HG03432 (cell line): Measurements from ENCODE around the gene HPGDS.
"Not testable (repeated sequence)": the region's sequence is repeated elsewhere in the genome, so short reads cannot be mapped to it uniquely, and the experiment has no call there.

Source experiments
- ATAC-seq: cut with Tn5 transposase; IDR thresholded peaks from one replicate; pipeline ENCODE4 v1.9.1; 2021; ENCODE audit warnings: mild to moderate bottlenecking, moderate library complexity; ENCODE audit not compliant: unreplicated experiment

Gene HPGDS

DNA sequence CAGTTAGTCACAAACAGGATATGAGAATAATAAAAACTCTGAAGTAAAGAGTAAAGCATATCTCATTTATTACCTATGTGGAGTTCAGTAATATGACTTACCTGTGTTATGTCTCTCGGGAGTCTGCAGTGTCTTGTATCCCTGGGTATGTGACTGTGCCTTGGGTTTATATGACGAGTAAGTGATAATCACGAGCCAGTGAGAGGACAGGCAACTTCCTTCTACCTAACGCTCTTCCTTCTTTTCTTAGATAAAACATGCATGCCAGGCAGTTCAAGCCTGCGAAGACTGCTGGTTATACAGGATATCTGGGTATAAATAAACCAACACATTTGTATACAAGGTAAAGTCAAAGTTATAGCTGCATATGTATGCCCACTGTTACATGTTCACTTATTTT is at the start of gene HPGDS:
Gene HPGDS, minus strand, starts transcription at position 143 of the 400 bp plus-strand sequence. CDS start 8,207 bp downstream, outside the sequence.
- ATAC-seq: no peak

DNA sequence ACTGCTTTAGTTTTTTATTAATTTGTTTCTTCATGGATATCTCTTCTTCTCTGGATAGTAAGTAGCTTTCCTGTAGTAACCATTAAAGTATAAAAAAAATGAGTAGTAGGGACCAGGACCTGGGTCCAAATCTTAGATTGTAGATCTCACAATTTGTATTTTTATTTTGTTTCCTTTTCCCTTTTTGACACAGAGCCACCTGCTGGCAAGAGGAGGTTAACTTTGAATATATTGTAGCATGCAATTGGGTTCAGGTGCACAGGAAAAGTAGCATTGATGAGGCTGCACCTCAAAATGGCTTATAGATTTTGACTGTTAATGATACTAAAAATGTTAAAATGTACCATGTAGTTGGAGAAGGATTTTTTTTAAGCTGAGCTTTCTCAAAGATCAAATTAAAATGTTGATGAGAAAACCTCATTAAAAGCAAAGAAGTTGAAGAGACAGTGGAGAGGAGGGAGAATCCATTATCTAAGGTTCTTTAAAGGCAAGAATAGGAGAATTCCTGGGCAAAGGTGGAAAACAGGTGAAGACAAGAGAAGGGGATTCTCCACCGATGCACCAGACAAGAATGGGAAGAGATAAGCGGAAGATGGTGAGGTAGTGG is 48.3 kb upstream of the HPGDS start:
- peak; percentile 50 for ATAC-seq

DNA sequence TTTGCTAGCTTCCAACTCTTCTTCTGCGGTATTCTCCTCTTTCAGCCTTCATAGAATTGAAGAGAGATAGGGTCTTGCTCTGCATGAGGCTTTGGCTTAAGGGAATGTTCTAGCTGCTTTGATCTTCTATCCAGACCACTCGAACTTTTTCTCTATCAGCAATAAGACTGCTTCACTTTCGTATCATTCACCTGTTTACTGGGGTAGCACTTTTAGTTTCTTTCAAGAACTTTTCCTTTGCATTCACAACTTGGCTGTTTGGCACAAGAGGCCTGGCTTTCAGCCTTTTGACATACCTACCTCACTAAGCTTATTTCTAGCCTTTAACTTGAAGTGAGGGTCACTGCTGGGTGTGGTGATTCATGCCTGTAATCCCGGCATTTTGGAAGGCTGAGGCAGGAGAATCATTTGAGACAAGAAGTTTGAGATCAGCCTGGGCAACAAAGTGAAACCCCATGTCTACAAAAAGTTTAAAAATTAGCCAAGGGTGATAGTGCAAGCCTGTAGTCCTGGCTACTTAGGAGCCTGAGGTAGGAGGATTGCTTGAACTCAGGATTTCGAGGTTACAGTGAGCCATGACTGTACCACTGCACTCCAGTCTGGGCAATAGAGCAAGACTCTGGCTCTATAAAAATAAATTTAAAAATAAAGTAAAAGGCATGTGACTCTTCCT is 47.1 kb upstream of the HPGDS start:
- no peak for ATAC-seq

DNA sequence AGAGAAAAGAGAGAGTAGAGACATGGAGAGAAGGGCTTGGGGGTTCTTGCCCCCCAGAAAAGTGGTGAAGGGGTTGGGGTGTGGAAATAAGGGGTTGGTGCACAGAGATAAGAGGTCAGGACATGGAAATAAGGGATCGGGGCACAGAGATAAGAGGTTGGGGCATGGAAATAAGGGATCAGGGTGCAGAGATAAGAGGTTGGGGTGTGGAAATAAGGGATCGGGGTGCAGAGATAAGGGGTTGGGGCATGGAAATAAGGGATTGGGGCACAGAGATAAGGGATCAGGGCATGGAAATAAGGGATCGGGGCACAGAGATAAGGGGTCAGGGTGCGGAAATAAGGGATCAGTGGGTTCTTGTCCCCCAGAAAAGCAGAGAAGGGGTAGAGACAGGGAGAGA is 45.3 kb upstream of the HPGDS start:
- not testable (repeated sequence) for ATAC-seq

DNA sequence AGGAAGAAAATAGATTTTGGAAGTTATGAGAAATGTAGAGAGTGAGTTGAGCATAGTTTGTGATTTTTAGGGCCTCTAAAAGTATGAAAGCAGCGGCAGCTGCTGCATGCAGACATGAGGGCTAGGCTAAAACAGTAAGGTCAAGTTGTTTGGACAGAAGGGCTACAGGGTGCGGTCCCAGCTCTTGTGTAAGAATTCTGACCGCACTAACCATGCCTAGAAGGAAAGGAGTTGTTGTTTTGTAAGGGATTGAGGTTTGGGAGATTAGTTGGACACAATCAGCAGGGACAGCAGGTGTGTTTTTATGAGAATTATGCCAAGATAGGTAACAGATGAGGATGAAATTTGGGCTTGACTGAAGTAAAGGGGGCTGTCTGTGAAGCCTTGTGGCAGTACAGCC is 42.8 kb upstream of the HPGDS start:
- not testable (repeated sequence) for ATAC-seq

DNA sequence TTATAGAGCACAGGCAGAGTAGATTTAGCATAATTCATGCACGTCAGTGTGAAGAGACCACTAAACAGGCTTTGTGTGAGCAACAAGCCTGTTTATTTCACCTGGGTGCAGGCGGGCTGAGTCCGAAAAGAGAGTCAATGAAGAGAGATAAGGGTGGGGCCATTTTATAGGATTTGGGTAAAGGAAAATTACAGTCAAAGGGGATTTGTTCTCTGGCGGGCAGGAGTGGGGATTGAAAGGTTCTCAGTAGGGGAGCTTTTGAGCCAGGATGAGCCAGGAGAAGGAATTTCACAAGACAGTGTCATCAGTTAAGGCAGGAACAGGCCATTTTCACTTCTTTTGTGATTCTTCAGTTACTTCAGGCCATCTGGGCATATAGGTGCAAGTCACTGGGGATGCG is 40.3 kb upstream of the HPGDS start:
- not testable (repeated sequence) for ATAC-seq

DNA sequence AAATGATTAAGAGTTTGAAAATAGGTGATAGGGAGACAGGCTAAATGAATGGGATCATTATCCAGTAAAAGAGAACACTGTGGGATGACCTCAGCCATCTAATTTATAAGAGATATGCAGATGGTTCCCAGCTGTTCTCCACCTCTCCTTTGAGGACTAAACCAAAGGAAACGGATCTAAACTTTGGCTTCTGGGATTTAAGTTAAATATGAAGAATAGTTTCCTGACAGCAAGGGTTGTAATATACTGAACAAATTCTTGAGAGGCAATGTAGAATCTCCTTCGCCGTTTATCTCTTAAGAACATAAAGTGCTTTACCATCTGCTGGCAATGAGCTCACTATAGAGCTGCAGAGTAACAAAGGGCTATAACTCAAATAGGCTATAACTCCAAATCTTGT is 35.4 kb upstream of the HPGDS start:
- ATAC-seq: no peak

DNA sequence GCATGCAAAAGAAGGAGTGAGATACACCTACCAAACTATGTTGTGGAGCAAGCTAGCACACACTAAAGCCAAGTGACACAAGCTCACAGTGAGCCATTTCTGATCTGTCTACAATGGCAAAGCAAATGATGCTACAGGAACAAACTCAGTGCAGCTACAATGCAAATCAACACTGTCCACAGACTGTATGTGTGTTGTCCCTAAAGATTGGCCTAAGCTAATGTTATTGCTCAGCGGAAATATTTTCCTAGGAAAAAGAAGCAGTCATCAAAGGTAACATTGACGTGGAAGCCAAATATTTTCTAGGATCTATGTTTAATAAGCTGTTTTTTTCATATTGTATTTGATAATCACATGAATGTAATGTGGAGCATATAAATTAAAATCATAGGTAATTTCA is 34.7 kb upstream of the HPGDS start:
- no peak for ATAC-seq

DNA sequence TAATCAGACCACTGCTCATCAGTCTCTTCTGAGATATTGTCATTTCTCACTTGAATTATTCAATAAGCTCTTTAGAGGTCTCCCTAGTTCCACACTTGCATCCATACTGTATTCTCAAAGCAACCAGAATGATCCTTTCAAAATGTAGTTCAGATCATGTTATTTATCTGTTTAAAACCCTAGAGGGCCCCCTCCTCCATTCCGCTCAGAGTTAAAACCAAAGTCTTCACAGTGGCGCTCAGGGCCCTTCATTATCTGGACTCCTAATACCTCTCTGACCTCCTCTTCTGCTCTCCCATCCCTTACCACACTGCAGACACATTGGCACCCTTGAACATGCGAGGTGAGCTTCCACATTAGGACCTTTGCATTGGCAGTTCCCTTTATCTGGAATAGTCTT is 32.7 kb upstream of the HPGDS start:
- no peak for ATAC-seq

DNA sequence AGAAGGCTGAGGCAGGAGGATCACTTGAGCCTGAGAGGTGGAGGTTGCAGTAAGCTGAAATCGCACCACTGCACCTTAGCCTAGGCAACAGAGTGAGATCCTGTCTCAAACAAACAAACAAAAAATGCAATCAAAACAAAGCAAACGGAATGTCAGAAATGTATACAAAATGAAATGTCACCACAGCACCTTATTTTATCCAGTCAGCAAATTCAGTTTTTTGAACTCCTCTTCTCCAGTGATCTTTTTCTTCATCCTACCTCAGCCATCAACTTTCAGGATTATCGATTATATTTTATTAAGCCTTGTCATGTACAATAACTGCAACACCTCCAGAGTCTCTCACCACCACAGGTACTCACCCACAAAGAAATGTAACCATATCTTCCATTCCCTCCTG is 31.1 kb upstream of the HPGDS start:
- no peak for ATAC-seq

DNA sequence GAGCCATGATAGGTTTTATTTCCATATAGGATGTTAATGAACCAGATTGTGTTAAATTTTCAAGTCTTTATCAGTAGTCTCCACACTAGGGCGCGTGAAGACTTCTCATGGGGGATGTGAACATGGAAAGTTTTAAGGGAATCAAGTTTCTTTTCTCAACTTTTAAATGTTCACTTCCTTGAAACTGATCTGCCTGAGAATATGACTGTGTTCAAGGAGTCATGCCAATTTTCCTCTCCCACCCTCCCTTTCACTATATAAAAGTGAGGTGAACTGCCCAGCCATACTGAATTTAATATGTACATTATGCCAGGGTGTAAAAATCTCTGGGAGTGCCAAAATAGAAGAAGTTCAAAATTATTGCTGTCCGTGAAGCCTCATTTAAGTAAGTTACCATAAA is 30.4 kb upstream of the HPGDS start:
- ATAC-seq: no peak

DNA sequence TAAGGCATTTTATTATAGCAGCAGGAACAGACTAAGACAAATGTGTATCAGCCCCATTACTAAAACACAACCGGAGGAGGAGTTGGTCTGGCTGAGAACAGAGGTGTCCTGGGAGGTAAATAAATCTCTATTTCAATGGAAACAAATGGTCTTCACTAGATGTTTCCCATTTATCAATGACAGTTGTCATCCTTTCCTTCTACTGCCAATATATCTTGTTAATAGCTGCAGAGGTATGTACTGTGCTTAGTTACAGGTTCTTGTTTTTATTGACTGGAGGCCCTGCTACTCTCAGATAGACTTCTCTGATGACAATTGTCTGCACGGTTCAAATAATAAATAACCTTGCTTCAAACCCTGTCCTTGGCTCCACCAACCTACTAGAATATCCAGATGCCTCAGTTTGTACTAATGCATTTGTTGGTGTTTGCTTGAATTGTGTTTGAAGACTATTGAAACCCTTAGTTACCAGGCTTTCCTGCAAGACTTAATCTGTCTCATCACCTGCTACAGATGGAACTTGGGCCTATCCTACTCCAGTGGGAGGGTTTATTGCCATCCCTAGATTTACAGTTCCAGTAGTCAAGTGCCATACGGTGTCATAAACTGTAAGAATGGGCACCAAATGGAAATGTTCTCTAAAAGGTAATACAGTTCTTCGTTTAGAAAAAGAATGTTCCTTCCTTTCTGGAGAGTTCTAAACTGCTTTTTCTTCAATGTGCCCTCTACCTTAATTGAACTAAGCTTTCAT is 29.8 kb upstream of the HPGDS start:
- no peak for ATAC-seq

DNA sequence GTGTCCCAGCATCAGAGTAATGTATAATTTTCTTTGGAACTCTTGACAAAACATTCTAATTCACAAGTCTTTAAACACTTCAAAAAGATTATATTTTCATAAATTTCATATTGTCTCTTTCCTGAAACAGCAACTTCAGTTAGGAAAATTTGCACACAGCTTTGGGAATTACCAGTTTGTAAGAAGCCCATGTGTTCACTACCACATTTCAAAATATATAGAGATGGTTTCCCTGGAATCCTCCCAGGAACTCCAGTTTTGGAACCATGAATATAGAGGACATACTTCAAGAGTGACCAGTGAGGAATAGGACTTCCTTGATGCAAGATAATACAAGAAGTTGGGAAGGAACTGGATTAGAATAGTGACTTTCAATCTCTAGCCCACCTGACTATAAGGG is 28.7 kb upstream of the HPGDS start:
- no peak for ATAC-seq

DNA sequence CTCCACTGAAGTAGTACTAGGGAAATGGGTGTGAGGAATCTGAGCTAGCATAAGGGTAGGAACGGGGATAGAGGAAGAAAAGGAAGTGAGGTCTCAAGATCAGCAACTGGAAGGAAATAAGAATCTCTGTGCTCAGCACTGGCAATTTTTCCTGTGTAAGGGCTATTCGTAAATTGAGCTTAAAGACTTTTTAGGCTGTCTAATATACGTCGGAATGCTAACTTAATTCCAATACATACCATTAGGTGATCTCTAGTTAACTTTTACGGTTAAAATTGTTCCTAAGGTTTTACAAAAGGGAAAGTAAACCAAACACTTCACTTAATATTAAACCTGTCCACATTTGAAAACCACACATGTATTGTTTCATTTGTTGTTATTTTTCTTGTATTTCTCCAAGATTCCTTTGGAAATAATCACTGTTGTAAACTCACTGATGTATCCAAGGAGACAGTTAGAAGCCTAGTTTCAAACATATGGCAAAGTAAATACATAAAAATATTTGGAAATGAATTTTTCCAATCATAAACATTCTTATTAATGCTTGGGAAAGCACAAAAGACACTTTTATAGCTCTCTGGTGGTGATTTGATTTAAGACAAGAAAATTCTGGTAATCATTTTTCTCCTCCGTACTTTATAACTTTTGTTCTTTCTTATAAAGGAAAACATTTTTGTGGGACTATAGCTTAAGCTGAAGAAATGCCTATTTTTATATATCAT is 28.1 kb upstream of the HPGDS start:
- no peak for ATAC-seq

DNA sequence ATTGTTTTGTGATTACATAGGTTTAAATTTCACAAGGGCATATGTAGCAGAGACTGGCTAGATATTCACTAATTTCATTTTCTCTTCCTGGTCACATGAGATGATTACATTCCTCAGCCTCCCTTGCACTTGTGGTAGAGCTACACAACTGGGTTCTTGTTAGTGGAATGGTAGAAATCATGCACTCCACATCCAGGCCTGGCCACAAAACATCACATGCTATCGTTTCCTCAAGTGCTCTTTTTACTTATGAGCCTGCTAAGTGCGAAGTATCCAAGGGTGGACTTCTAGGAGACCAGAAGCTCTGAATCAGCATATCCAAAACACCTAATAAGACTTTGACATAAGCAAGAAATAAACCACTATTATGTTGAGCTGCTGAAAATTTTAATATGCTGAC is 26.4 kb upstream of the HPGDS start:
- no peak for ATAC-seq

DNA sequence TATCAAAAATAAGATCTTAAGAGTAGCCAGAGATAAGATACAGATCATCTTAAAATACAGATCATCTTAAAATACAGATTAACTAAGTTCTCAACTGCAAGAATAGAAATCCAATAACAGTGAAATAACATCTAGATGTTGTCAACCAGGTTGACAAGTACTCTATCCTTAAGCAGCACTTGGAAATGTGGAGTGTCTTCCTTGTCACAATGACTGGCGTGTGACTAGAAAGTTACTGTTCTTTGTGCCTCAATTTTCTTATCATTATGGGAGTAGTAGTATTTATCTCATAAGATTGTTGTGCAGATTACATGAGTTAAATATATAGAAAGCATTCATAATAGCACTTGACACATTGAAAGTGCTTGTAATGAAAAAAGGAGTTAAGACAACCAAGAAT is 25.8 kb upstream of the HPGDS start:
- no peak for ATAC-seq

DNA sequence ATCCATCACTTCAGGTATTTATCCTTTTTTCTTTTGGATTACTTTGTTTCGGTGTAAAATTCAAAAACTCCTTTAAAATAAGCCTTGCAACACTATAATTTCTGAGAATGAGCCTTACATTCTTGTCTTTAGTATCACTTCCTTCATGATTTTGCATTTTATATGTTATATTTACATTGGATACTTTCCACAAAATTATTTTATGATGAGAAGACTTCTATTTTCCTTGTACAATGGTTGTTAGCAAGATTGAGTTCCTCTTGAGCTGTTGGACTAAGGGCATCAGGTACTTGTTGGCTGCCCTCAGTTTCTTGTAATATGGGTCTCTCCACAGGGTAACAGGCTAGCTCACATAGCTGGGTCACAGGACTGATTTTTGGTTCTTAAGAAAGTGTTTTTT is 22.7 kb upstream of the HPGDS start:
- ATAC-seq: no peak

DNA sequence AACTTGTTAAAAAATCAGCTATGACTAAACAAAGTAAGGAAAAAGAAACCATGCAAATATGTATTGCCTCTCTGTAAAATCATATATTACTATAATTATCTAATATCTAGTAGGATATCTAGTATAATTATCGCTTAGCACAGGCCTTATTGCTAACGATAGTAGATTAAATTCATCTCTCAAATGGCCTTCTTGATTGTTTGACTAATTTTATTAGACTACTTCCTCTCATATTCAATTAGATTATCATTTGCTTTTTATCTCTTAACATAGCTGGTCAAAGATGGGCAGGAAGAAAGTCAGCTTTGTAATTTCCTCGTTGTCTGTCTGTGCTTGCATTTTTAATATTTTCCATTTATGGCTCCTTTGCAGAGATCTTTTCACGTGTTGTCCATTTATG is 21.9 kb upstream of the HPGDS start:
- ATAC-seq: no peak

DNA sequence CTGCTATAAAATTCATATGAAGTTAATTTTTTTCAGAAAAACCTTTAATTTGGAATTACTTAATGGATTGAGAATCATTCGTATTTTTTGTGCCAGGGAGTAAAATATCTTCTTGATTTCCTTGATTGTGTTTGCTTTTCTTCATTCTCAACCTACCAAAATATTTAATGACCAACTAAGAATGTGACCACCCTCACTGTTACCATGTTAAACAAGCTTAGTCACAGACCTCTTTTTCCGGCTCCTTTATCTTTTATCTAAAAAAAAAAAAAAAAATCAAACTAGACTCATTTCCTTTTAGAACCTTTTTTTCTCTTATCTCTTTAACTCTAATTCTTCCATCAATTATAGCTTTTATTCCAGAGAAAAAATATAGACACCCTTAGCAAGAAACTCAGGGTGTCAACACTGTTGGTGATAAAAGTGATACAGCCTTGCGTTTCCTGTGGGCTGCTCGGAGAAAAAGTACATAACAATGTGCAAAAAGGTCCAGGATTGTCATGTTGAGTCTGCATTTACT is 20.6 kb upstream of the HPGDS start:
- no peak for ATAC-seq

DNA sequence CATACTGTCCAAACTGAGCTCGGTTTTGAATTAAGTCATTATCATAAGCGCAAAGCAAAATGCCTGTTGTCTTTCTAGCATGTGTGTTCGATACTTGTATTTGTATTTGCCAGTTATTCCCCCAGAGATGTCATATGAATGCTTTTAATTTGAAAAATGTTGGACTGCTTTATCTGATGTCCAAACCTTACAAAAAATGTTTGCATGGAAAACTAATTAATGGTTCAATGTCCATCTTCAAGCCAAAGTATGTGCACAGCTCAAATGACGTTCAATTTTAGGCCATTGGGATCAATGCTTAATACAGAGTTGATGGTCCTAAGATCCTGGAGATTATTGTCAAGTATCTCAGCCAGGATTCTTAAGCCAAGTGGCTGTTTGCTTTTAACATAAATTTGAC is 17.2 kb upstream of the HPGDS start:
- no peak for ATAC-seq

DNA sequence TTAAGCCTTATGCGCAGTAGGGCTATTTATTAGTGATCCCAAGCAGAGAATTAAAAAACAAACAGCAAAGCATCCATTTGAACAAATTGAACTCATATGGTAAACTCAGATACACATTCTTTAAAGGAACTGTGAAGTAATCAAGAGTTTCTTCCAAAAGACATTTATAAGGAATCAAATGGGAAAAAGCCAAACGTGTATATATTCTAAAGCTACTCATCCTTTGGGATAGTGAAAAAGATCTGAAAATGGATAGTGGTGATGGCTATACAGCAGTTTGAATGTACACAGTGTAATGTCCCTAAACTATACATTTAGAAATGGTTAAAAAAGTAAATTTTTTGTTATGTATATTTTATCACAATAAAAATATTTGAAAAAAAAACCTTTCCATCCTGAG is 16.6 kb upstream of the HPGDS start:
- ATAC-seq: no peak
